Middle frontal gyrus (tissue), 1 donor: ENCODE results near the gene SRSF2.
"Not testable (repeated sequence)": the region's sequence is repeated elsewhere in the genome, so short reads cannot be mapped to it uniquely, and the experiment has no call there.

Experiments
- DNase-seq: peaks from one replicate; pipeline ENCODE4 v3.0.0-alpha.2; 2015; ENCODE audit warnings: low spot score; ENCODE audit errors: extremely low spot score

SRSF2 gene

GRCh38 chr17:76721463-76721862 is 15.7 kb downstream of the SRSF2 start:
- DNase-seq = no peak

GRCh38 chr17:76720941-76721340 is 16.2 kb downstream of the SRSF2 start:
- DNase-seq = no peak

- DNase-seq = no peak
Observed at GRCh38 chr17:76720211-76720610, 16.9 kb downstream of the SRSF2 start.

GRCh38 chr17:76718516-76718915 is 18.6 kb downstream of the SRSF2 start:
- DNase-seq = no peak

- no peak for DNase-seq
Observed at GRCh38 chr17:76716839-76717215, 20.3 kb downstream of the SRSF2 start.

GRCh38 chr17:76716146-76716838 is 20.8 kb downstream of the SRSF2 start:
- no peak for DNase-seq

- DNase-seq = no peak
Observed at GRCh38 chr17:76715496-76715830, 21.7 kb downstream of the SRSF2 start.

GRCh38 chr17:76714822-76715495 is 22.2 kb downstream of the SRSF2 start:
- DNase-seq = peak; percentile 62

- DNase-seq = no peak
Observed at GRCh38 chr17:76714336-76714735, 22.8 kb downstream of the SRSF2 start.

GRCh38 chr17:76713765-76714164 is 23.4 kb downstream of the SRSF2 start:
- no peak for DNase-seq

GRCh38 chr17:76712321-76712720 is 24.8 kb downstream of the SRSF2 start:
- not testable (repeated sequence) for DNase-seq

- DNase-seq = no peak
Observed at GRCh38 chr17:76710863-76711611, 26.1 kb downstream of the SRSF2 start, which contains the start of gene MXRA7. Gene MXRA7 (minus strand): TSS chr17:76710965. CDS start chr17:76710946, 19 bp downstream.

- not testable (repeated sequence) for DNase-seq
Observed at GRCh38 chr17:76709951-76710862, 26.9 kb downstream of the SRSF2 start.

GRCh38 chr17:76709077-76709950 is 27.8 kb downstream of the SRSF2 start:
- DNase-seq = no peak

- DNase-seq = no peak
Observed at GRCh38 chr17:76707985-76708807, 28.9 kb downstream of the SRSF2 start.

GRCh38 chr17:76706817-76707216 is 30.3 kb downstream of the SRSF2 start:
- no peak for DNase-seq

GRCh38 chr17:76704805-76705204 is 32.3 kb downstream of the SRSF2 start:
- DNase-seq = no peak

GRCh38 chr17:76702941-76703637 is 34.0 kb downstream of the SRSF2 start:
- no peak for DNase-seq

GRCh38 chr17:76702076-76702475 is 35.1 kb downstream of the SRSF2 start:
- DNase-seq = no peak
